PC-3 (cell line): ENCODE measurements around the gene ODC1. TPM values are rescaled to one million over a fixed set of nuclear protein-coding genes. Genes with fewer than 3 reads are reported as not detected.

Experiments
- ATAC-seq: fragments of 200-7000 bp; cut with Tn5 transposase; 2 replicates; pipeline ENCODE4 v1.9.1; 2020; ENCODE audit warnings: mild to moderate bottlenecking, moderate library complexity
- BruUV-seq: library from RNA; stranded (reverse); fragments of 400-500 nt; replicated peaks from 2 replicates; lab custom pipeline; 2021; lab: Mats Ljungman, UMichigan
- CTCF ChIA-PET: fragments of 300-600 bp; sonication (Branson Sonifier 250); formaldehyde crosslinking; loops from one replicate; lab custom pipeline; 2022; ENCODE audit warnings: antibody characterized with exemption; lab: Charles Lee
- POLR2A ChIA-PET: fragments of 300-600 bp; sonication (Branson Sonifier 250); formaldehyde crosslinking; loops from one replicate; lab custom pipeline; 2022; ENCODE audit warnings: antibody characterized with exemption; ENCODE audit not compliant: unreplicated experiment; lab: Charles Lee
- DNase-seq: peaks from one replicate; pipeline ENCODE4 v3.0.0-alpha.2; 2015
- H2AFZ ChIP-seq: fragments of 300-600 bp; sonication (generic); 2 replicates; pipeline ENCODE4 v1.6.0; 2016; ENCODE audit warnings: antibody characterized with exemption, low read length
- H3F3A ChIP-seq: fragments of 300-600 bp; sonication (generic); one replicate; pipeline ENCODE4 v1.6.0; 2017; ENCODE audit warnings: antibody characterized with exemption, low read length, control low read depth, mild to moderate bottlenecking; ENCODE audit not compliant: unreplicated experiment
- H3K27ac ChIP-seq: fragments of 300-600 bp; sonication (generic); 2 replicates; pipeline ENCODE4 v1.5.1; 2016; ENCODE audit warnings: mild to moderate bottlenecking, low read length
- H3K27me3 ChIP-seq: fragments of 300-600 bp; sonication (generic); 2 replicates; pipeline ENCODE4 v1.6.1; 2016; ENCODE audit warnings: low read length, mixed read lengths
- H3K36me3 ChIP-seq: fragments of 300-600 bp; sonication (generic); 2 replicates; pipeline ENCODE4 v1.6.1; 2016; ENCODE audit warnings: low read depth, mixed run types, low read length, mixed read lengths
- H3K4me1 ChIP-seq: fragments of 300-600 bp; sonication (generic); 2 replicates; pipeline ENCODE4 v1.5.1; 2016; ENCODE audit warnings: low read length; ENCODE audit not compliant: insufficient read depth
- H3K4me2 ChIP-seq: fragments of 300-600 bp; sonication (generic); 2 replicates; pipeline ENCODE4 v1.6.0; 2016; ENCODE audit warnings: low read length
- H3K4me3 ChIP-seq: fragments of 300-600 bp; sonication (generic); 2 replicates; pipeline ENCODE4 v1.5.1; 2016; ENCODE audit warnings: mild to moderate bottlenecking, low read length, mixed read lengths
- H3K79me2 ChIP-seq: fragments of 300-600 bp; sonication (generic); 2 replicates; pipeline ENCODE4 v1.6.1; 2017; ENCODE audit warnings: low read length, mixed read lengths
- H3K9ac ChIP-seq: fragments of 300-600 bp; sonication (generic); 2 replicates; pipeline ENCODE4 v1.6.0; 2016; ENCODE audit warnings: mild to moderate bottlenecking, low read length
- H3K9me2 ChIP-seq: fragments of 300-600 bp; sonication (generic); replicated peaks from 2 replicates; pipeline ENCODE4 v1.6.1; 2016; ENCODE audit warnings: mixed run types, low read length, mixed read lengths
- H3K9me3 ChIP-seq: fragments of 300-600 bp; sonication (generic); 2 replicates; pipeline ENCODE4 v1.6.1; 2016; ENCODE audit warnings: low read length, mixed read lengths
- H4K20me1 ChIP-seq: fragments of 300-600 bp; sonication (generic); 2 replicates; pipeline ENCODE4 v1.6.1; 2016; ENCODE audit warnings: low read length, mixed read lengths
- EZH2 ChIP-seq: fragments of 300-600 bp; sonication (generic); IDR thresholded peaks from one replicate; pipeline ENCODE4 v1.6.1; 2017; ENCODE audit warnings: antibody characterized with exemption, mild to moderate bottlenecking, low read length; ENCODE audit not compliant: unreplicated experiment
- EZH2phosphoT487 ChIP-seq: fragments of 300-600 bp; sonication (generic); IDR thresholded peaks from 2 replicates; pipeline ENCODE4 v1.6.1; 2018; ENCODE audit warnings: mild to moderate bottlenecking, antibody characterized with exemption, low read length, borderline replicate concordance
- intact Hi-C: fragments of 100-400 bp; cut with micrococcal nuclease; formaldehyde crosslinking; loops from 2 replicates; pipeline ENCODE4 v1.9.0; 2023
- total RNA-seq: library from RNA; depleted of rRNA; stranded (reverse); fragments of >200 nt; gene quantifications from 2 replicates; pipeline ENCODE4 v1.2.3, GENCODE V29; 2014
- TF ChIP-seq, protein P1 (sequence below): fragments of 300-600 bp; sonication (generic); conservative IDR thresholded peaks from 2 replicates; pipeline ENCODE4 v1.5.1; 2017; ENCODE audit warnings: antibody characterized with exemption, low read depth, mild to moderate bottlenecking, low read length

The ODC1 gene
- total RNA-seq, 1 experiment from 2014 or later, result 712 TPM

DNA sequence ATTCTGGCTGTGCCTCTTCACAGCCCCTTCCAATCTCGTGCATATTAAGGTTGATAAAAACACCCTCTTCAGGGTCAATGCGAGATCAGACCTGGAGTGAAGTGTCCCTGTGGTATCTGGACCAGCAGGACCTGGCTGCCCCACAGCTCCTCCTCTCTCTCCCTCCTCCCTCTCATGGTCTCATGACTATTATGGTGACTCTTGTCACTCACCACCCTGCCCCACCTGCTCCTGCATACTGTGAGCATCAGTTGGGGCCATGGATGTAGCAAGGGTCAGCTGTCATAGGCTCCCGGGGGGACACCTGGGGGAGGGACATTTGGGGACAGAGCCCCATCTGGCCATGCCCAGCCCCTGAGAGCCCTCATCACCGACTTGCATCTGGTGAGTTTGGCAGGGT is 50.2 kb downstream of the ODC1 start:
- Histone ChIP-seq H3K4me3 (no peak overlapping the region), H3K4me1 (peaks cover 41% of the 10 kb centered on the region), H2AFZ (no peak overlapping the region), H3K4me2 (no peak overlapping the region), H3K9me2 (no peaks in the 10 kb centered on the region), H3K79me2 (peaks cover 71% of the 10 kb centered on the region), H4K20me1 (no peaks in the 10 kb centered on the region), H3K9ac (no peak overlapping the region), H3K27me3 (no peaks in the 10 kb centered on the region), H3K9me3 (no peaks in the 10 kb centered on the region), H3F3A (peaks cover 8% of the 10 kb centered on the region), H3K36me3 (peaks cover 30% of the 10 kb centered on the region), H3K27ac (no peak overlapping the region)
- BruUV-seq, result no TSS peak
- TF ChIP-seq, protein P1, sequence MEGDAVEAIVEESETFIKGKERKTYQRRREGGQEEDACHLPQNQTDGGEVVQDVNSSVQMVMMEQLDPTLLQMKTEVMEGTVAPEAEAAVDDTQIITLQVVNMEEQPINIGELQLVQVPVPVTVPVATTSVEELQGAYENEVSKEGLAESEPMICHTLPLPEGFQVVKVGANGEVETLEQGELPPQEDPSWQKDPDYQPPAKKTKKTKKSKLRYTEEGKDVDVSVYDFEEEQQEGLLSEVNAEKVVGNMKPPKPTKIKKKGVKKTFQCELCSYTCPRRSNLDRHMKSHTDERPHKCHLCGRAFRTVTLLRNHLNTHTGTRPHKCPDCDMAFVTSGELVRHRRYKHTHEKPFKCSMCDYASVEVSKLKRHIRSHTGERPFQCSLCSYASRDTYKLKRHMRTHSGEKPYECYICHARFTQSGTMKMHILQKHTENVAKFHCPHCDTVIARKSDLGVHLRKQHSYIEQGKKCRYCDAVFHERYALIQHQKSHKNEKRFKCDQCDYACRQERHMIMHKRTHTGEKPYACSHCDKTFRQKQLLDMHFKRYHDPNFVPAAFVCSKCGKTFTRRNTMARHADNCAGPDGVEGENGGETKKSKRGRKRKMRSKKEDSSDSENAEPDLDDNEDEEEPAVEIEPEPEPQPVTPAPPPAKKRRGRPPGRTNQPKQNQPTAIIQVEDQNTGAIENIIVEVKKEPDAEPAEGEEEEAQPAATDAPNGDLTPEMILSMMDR, result no peak
- TF ChIP-seq EZH2, result no peak
- TF ChIP-seq EZH2phosphoT487, result no peak
- DNase-seq, result no peak
- intact Hi-C loops, result no loop called here
- ChIA-PET CTCF (no interaction called here), POLR2A (no interaction called here)
- no peak for ATAC-seq

DNA sequence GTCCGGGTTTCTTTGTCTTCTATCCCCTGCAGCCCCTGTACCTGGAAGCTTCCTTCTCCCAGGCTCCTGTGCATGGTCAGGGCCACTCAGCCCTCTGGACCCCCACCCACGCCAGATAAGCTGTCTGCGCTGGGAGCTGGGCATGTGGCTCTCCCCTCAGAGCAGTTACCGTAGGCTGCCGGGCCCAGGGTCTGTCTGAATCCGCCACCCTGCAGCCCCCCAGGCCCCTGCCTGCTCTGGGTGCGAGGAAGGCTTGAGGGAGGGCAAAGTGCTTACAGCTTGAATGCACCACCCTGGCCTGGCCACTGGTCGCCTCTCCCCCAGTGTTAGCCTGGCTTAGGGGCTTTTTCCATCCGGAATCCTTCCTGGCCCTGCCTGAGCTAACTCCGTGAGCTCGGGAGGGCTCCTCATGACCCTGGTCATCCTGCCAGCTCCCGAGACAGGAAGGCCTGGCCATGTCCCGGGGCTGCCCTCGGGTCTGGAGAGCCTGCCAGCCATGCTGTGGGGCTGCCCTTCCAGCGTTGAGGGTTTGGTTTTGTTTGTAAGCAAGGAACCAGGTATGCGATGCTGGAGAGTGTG is 50.7 kb downstream of the ODC1 start:
- peaks cover 8% of the 10 kb centered on the region for H3F3A ChIP-seq
- no peak overlapping the region for H3K4me3 ChIP-seq
- intact Hi-C loops, result no loop called here
- no peaks in the 10 kb centered on the region for H3K9me2 ChIP-seq
- BruUV-seq, result no TSS peak
- H3K27ac ChIP-seq, result no peak overlapping the region
- H3K9ac ChIP-seq, result no peak overlapping the region
- H4K20me1 ChIP-seq, result no peaks in the 10 kb centered on the region
- no peaks in the 10 kb centered on the region for H3K9me3 ChIP-seq
- no peak overlapping the region for H2AFZ ChIP-seq
- ATAC-seq (no peak), DNase-seq (no peak)
- peaks cover 41% of the 10 kb centered on the region for H3K4me1 ChIP-seq
- H3K36me3 ChIP-seq, result peaks cover 30% of the 10 kb centered on the region
- ChIA-PET CTCF (no interaction called here), POLR2A (no interaction called here)
- no peak overlapping the region for H3K4me2 ChIP-seq
- H3K79me2 ChIP-seq, result peaks cover 72% of the 10 kb centered on the region
- TF ChIP-seq, protein P1, result no peak
- TF ChIP-seq EZH2phosphoT487 (no peak), EZH2 (no peak)
- H3K27me3 ChIP-seq, result no peaks in the 10 kb centered on the region

DNA sequence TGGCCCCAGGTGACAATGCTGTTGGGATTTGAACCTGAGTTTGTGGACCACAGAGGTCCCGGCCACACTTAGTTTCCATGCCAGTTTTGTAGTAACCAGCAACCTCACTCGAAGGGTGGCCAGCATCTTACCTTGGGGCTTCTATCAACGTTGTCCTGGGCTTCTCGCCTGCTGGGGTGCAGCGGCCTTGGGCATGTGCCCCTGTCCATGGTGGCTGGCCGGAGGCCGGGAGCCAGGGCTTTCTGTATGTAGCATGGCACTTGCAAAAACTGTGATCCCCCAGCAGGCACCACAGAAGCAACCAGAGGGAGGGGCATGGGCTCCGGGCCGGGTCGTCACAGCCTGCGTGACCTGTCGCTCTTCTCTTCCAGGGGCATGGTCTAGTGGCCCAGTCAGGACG is 51.7 kb downstream of the ODC1 start:
- ChIA-PET POLR2A (no interaction called here), CTCF (no interaction called here)
- no peak overlapping the region for H3K9ac ChIP-seq
- H3K36me3 ChIP-seq, result peaks cover 30% of the 10 kb centered on the region
- no TSS peak for BruUV-seq
- H2AFZ ChIP-seq, result no peak overlapping the region
- no peaks in the 10 kb centered on the region for H3K27me3 ChIP-seq
- H3K9me2 ChIP-seq, result no peaks in the 10 kb centered on the region
- H3K4me3 ChIP-seq, result no peak overlapping the region
- peaks cover 5% of the 10 kb centered on the region for H3F3A ChIP-seq
- H3K27ac ChIP-seq, result no peak overlapping the region
- H3K4me2 ChIP-seq, result no peak overlapping the region
- peaks cover 35% of the 10 kb centered on the region for H3K4me1 ChIP-seq
- H3K9me3 ChIP-seq, result no peaks in the 10 kb centered on the region
- no peak for ATAC-seq
- TF ChIP-seq EZH2phosphoT487 (no peak), EZH2 (no peak)
- TF ChIP-seq, protein P1, result no peak
- H3K79me2 ChIP-seq, result peaks cover 78% of the 10 kb centered on the region
- intact Hi-C loops, result no loop called here
- no peaks in the 10 kb centered on the region for H4K20me1 ChIP-seq
- DNase-seq, result no peak
